Panc1 (cell line): ENCODE measurements around the gene HAPLN1.

Experiments used
- CTCF ChIP-seq: fragments of 450-650 bp; IDR thresholded peaks from 2 replicates; pipeline ENCODE4 v1.5.1; 2017; ENCODE audit warnings: mild to moderate bottlenecking
- TCF7L2 ChIP-seq: IDR thresholded peaks from 2 replicates; pipeline ENCODE4 v1.6.1; 2011; ENCODE audit warnings: mild to moderate bottlenecking, low read depth, low read length, inconsistent platforms

- TF ChIP-seq TCF7L2, result no peak
- no peak for TF ChIP-seq CTCF
These were observed 30.5 kb upstream of the HAPLN1 start for GRCh38 chr5:83751201-83751600.
